ENCODE results near the gene CRACR2A.

Gene CRACR2A

DNA sequence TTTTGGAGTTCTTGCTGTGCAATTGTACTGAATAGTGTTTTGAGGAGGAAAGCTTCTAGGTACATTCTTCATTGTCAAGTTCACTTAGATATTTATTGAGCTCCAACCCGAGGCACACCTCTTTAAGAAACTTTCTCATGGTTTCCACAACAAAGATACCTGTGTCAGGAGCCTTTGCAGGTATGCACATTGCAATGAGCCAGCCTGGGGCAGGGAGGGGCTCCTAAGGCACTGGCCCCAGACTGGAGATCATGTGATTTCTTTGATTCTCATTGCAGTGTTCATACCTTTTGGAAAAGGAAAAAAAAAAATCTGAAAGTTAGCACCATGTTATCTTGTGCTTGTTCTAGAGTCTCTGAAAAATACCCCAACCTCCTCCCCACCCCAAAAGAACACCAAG is 181.6 kb downstream of the CRACR2A start:
- no peak for DNase-seq

DNA sequence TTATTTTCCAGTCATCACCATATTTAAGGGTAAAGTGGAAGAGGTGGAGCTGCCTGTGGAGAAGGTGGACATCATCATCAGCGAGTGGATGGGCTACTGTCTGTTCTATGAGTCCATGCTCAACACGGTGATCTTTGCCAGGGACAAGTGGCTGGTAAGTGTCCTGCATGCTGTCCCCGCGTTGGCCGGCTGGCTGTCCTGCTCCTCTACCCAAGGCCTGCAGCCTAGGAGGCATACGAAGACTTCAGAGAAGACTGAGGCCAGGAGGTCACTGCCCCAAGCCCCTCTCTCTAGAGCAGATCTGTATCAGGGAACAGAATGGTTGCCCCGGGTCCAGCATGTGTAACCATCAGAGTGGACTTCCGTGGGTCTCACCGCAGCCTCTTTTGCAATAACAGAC is 184.2 kb downstream of the CRACR2A start:
- no peak for DNase-seq

DNA sequence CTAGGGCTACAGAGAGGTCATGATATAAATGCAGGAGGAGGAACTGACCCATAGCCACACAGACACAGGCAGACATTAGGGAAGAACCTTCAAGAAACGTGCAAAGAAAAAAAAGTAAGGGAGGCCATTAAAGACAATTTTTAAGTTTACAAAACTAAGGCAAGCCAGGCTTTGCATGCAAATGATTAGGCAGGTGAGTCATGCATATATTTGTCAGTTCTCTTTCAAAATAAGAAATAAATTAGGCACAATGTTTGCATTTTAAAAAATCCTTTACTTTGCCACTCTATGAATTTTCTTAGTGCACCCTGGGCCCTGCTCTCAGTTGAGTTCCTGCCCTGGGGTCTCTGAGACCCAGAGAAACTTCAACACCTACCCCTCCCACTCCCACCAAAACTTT is 186.9 kb downstream of the CRACR2A start:
- no peak for DNase-seq
